GM18867 (cell line): ENCODE data around the gene TPSG1.
"Not testable (repeated sequence)": the region's sequence is repeated elsewhere in the genome, so short reads cannot be mapped to it uniquely, and the experiment has no call there.

Experiments used
- ATAC-seq: cut with Tn5 transposase; IDR thresholded peaks from one replicate; pipeline ENCODE4 v1.9.1; 2021; ENCODE audit warnings: mild to moderate bottlenecking, moderate library complexity; ENCODE audit not compliant: unreplicated experiment

TPSG1 gene

DNA sequence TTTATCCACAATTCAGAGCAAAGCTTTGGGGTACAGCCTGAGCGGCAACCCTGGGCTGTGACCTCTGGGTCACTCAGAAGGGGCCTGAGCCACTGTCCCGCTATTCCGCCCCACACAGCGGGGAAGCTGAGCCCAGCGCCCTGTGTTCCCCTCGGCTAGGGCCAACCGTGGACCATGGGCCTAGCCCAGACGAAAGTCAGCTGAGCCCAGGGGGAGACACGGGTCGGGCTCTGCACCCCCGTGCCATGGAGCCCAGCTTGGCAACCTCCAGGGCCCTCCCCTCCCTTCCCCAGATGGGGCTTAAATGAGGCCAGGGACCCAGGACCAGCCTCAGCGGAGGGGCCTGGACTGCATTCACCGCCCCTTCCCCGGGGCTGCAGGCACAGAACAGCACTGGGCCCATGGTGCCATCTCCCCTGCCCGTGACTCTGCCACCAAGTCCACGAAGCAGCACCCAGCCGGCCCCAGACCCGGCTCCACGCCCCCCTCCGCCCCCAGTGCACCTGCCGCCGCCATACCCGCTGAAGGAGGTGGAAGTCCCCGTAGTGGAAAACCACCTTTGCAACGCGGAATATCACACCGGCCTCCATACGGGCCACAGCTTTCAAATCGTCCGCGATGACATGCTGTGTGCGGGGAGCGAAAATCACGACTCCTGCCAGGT, 32.6 kb upstream of the TPSG1 start:
- ATAC-seq, result no peak

GRCh38 chr16:1256874-1257322, 31.8 kb upstream of the TPSG1 start:
- ATAC-seq, result no peak

DNA sequence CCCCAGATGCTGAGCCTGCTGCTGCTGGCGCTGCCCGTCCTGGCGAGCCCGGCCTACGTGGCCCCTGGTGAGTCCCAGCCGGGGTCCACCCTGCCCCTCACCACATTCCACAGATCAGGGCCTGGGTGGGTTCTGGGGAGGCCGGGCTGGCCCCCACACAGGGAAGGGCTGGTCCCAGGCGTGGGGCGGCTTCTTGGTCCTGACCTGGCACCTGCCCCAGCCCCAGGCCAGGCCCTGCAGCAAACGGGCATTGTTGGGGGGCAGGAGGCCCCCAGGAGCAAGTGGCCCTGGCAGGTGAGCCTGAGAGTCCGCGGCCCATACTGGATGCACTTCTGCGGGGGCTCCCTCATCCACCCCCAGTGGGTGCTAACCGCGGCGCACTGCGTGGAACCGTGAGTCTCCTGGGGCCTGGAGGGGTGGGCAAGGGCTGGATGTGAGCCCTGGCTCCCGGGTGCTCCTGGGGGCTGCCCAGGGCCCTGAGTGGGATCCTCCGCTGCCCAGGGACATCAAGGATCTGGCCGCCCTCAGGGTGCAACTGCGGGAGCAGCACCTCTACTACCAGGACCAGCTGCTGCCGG, 31.3 kb upstream of the TPSG1 start:
- ATAC-seq, result not testable (repeated sequence)

DNA sequence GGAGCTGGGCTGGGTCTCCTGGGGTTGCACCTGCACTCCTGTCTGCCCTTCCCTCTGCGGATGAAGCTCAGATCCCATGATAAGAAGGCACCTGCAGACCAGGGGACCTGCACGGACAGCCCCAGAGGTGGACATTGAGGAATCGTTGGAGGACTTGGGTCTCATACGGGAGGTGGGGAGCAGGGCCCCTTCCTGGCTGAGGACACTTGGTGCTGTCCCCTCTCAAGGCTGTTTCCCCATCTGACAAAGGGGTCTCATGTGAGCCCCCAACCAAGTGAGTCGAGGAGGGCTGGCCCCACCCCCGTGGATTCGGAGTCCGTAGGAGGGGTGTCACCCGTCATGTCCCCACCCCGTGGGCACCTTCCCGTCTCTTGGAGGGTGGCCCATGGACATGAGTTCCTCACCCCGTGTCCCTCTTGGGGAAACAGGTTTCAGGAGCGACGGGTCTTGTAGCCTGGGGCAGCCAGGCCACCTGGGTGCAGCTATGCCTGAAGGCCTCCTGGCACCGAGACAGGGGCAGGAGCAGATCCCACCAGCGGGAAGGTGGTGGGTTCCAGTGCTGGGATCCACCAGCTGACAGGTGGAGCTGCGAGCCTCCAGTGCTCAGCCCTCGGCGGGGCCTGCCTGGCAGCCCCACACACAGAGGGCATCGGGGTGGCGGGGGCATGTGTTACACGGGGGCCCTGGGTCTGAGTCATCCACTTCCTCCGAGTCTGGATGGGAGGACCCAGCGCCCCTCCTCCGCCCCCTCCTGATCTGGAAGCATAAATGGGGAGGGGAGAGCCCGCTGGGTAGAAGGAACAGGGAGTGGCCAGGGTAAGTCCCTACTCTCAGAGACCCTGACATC, 30.4 kb upstream of the TPSG1 start, which contains the start of gene TPSD1:
Gene TPSD1 (plus strand): TSS at position 794 of the 847 bp plus-strand sequence. CDS start 212 bp downstream, outside the sequence.
- not testable (repeated sequence) for ATAC-seq

GRCh38 chr16:1254821-1255220, 29.8 kb upstream of the TPSG1 start:
- not testable (repeated sequence) for ATAC-seq

DNA sequence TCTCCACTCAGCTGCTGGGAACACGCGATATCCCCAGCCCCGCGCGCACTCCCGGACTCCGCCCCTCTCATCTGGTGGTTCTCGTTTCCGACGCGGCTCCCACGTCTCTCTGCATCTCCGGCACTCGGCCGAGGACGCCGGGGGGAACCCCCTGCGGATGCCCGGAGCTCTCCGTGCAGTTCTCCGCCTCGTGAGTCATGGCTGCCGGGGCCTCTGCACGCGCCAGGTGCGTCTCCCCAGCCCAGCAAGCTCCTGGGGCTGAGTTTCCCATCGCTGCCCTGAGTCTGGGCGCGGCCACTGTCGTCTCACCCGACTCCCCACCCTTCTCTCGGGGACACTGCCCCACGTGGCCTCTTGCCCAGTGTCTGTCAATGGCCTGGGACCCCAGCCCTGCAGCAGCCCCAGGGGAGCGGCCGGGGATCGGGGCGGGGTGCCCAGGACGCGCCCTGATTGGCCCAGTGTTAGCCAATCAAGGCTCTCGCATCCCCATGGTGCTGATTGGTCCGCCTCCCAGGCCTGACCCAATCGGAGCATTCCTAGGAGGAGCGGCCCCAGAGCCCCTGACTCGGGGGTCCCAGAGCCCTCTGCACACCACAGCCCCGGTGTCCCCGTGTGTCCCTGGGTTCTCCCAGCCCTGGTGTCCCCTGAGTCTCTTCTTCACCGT, 28.8 kb upstream of the TPSG1 start:
- not testable (repeated sequence) for ATAC-seq

GRCh38 chr16:1249031-1249755, 24.1 kb upstream of the TPSG1 start:
- not testable (repeated sequence) for ATAC-seq

DNA sequence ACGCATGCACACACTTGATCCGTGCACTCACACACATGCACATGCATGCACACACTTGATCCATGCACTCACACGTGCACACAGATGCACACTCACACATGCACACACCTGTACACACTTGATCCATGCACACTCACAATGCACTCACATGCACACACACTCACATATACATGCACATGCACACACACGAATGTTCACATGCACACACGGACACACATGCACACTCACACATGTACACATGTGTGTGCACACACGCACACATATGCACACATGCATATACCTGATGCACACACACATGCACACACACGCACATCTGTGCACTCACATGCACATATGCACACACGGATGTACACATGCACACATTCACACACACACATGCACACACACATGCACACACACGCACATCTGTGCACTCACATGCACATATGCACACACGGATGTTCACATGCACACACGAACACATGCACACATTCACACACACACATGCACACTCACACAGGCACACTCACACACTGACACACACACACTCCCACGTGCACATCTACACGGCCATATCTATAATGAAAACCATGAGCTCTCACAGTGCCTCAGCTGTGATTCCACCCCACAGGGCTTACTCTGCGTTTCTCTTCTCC, 23.0 kb upstream of the TPSG1 start:
- not testable (repeated sequence) for ATAC-seq

DNA sequence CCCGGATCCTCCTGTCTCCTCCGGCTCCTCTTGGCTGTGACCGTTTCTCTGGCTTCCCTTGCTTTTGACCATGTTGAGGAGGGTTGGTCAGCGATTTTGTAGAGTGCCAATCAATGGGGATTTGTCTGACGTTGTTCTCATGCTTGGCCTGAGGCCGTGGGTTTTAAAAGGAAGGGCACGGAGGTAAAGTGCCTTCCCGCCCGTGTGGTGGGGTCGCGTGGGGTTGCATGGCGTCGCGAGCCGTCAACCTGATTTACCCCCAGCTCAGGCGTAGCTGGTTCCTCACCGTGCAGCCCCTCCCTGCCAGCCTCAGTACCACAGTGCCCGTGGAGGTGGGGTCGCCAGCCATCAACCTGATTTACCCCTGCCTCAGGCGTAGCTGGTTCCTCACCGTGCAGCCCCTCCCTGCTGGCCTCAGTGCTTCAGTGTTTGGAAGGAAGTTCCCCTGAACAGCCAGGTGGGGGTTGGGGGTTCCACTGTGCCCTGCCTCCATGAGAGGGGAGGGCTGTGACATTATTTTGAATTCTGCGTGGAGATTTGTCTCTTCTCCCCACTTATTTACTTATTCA, 20.5 kb upstream of the TPSG1 start:
- ATAC-seq, result no peak

GRCh38 chr16:1244881-1245280, 19.8 kb upstream of the TPSG1 start:
- ATAC-seq, result no peak

DNA sequence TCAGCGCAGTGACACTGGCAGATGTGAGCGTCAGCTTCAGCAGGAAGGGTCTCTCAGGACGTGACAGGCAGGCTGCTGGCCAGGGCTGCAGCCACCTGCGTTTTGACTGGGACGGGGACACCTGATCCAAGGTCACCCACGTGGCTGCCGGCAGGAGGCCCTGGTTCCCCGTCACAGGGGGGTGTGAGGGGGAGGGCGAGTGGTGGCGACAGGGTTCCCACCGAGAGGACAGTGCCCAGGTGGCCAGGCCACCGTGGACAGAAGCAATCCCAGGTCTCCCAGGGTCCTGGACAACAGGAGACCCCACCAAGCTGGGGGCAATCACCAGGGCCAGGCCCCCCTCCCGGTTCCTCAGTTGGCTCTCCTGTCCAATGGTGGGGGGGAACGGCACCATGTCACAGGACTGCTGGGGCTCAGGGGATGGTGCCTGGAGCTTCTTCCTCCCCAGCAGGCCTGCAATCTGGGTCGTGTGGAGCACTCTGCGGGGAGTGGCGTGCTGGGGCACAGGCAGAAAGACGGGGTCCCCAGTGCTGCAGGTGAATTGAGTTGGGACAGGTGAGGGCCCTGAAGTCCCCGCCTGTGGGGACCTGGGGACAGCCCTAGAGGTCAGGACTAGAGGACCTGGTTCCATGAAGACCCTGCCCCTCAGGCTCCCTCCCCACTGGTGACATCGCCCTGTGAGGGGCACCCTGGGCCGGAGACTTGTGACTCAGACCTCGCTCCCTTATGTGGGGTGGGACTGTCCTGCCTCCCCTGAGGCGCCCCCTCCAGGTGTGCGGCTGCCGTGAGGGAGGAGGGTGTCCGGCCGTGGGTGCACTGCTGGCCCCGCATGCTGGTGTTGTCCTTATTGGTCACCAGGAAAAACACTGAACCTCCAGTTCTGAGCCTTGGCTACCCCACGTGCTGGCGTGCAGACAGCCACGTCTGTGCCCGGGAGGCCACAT, 19.1 kb upstream of the TPSG1 start:
- ATAC-seq, result not testable (repeated sequence)

DNA sequence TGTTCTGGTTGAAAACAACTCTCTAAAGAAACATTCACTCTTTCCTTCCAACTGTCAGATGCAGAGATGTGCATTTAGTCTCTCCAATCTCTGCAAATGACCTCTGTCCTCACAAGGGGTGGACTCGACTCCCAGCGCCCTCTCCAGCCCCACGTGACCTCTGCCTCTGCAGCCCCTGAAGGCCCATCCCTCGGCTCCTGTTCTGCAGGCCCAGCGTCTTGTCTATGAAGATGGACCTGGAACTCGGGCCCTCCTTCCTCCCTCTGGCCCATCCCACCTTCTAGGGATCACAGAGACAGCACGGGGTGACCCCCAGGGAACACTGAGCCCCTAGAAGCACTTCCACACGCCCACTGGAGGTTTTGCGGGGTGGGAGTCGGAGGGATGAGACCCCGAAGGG, 18.3 kb upstream of the TPSG1 start:
- ATAC-seq, result not testable (repeated sequence)

DNA sequence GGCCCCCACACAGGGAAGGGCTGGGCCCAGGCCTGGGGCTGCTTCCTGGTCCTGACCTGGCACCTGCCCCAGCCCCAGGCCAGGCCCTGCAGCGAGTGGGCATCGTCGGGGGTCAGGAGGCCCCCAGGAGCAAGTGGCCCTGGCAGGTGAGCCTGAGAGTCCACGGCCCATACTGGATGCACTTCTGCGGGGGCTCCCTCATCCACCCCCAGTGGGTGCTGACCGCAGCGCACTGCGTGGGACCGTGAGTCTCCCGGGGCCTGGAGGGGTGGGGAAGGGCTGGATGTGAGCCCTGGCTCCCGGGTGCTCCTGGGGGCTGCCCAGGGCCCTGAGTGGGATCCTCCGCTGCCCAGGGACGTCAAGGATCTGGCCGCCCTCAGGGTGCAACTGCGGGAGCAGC, 16.0 kb upstream of the TPSG1 start:
- not testable (repeated sequence) for ATAC-seq

DNA sequence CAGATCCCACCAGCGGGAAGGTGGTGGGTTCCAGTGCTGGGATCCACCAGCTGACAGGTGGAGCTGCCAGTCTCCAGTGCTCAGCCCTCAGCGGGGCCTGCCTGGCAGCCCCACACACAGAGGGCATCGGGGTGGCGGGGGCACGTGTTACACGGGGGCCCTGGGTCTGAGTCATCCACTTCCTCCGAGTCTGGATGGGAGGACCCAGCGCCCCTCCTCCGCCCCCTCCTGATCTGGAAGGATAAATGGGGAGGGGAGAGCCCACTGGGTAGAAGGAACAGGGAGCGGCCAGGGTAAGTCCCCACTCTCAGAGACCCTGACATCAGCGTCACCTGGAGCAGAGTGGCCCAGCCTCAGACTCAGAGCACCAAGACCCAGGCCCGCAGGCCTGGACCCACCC, 15.4 kb upstream of the TPSG1 start, which contains the start of gene TPSAB1:
Gene TPSAB1 (plus strand): TSS at position 270 of the 400 bp plus-strand sequence. CDS start 234 bp downstream, outside the sequence.
- ATAC-seq, result not testable (repeated sequence)

- not testable (repeated sequence) for ATAC-seq
These were observed 14.5 kb upstream of the TPSG1 start for GRCh38 chr16:1239575-1239974.

DNA sequence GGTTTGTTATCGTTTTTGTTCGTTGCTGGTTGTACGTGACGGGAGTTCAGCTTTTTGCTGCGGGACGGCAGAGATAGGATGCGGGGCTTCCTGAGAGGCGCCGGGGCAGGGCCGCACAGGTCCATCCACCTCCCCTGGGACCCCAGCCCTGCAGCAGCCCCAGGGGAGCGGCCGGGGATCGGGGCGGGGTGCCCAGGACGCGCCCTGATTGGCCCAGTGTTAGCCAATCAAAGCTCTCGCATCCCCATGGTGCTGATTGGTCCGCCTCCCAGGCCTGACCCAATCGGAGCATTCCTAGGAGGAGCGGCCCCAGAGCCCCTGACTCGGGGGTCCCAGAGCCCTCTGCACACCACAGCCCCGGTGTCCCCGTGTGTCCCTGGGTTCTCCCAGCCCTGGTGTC, 13.8 kb upstream of the TPSG1 start:
- ATAC-seq, result not testable (repeated sequence)

- ATAC-seq, result no peak
These were observed 12.9 kb upstream of the TPSG1 start for GRCh38 chr16:1237990-1238389.

- not testable (repeated sequence) for ATAC-seq
These were observed 11.6 kb upstream of the TPSG1 start for GRCh38 chr16:1236659-1237058.
